ENCODE data around the gene CDH11. TPM values are rescaled to one million over a fixed set of nuclear protein-coding genes. Genes with fewer than 3 reads are reported as not detected.

Gene CDH11
- total and polyA plus RNA-seq, 10 of the 15 experiments (the other 5 are each of a cell fraction or from before 2014, with no cell fraction given): 0.31 to 9.7 (median 0.87) TPM

GRCh38 chr16:65037556-65037955, 84.3 kb downstream of the CDH11 start:
- no peak for ATAC-seq
- CTCF ChIA-PET: no interaction called here
- 41% methylated on average over 4 of the region's 4 CpGs for WGBS (ENCODE audit: insufficient coverage, insufficient replicate concordance, low lambda C conversion rate, missing lambda C conversion rate)
- H3K9me3 ChIP-seq (replicated peaks; ENCODE audit: control insufficient read depth, insufficient read depth, low read length): no peaks in the 10 kb centered on the region
- POLR2A ChIA-PET: no interaction called here
- in situ Hi-C loops (cut with MboI) (no loop called here), intact Hi-C loops (cut with micrococcal nuclease; ENCODE audit: unreplicated experiment) (no loop called here)
- no peak overlapping the region for H3K4me2 ChIP-seq (ENCODE audit: control insufficient read depth, insufficient read depth)
- no TSS peak for BruUV-seq (replicated peaks)
- no peak overlapping the region for H3K27ac ChIP-seq (ENCODE audit: control insufficient read depth, insufficient read depth)
- TF ChIP-seq MEF2B (IDR thresholded peaks at IDR 0.05; ENCODE audit: partially characterized antibody, poor library complexity, severe bottlenecking) (no peak), CTCF (IDR thresholded peaks at IDR 0.05 in 2 of 3, conservative IDR thresholded peaks at IDR 0.05 in 1 of 3; ENCODE audit: control insufficient read depth in 2 of 3, extremely low read depth in 1 of 3, insufficient read depth in 1 of 3, low read depth in 3 of 3, low read length in 3 of 3) (no peak), EGR1 (IDR thresholded peaks at IDR 0.05; ENCODE audit: borderline replicate concordance in 1 of 2, low read depth in 2 of 2, low read length in 2 of 2) (no peak), GABPA (IDR thresholded peaks at IDR 0.05; ENCODE audit: low read depth) (no peak)
- no peak overlapping the region for H3K9ac ChIP-seq (ENCODE audit: control insufficient read depth, insufficient read depth, low read length)
- no peak for DNase-seq (ENCODE audit: low read depth, low spot score)
- no peaks in the 10 kb centered on the region for H3K79me2 ChIP-seq (ENCODE audit: control insufficient read depth, insufficient read depth, low read length)
- no peak overlapping the region for H3K4me3 ChIP-seq
- no peaks in the 10 kb centered on the region for H4K20me1 ChIP-seq (ENCODE audit: control insufficient read depth, insufficient read depth)
- H2AFZ ChIP-seq (ENCODE audit: control insufficient read depth, low read depth, low read length): no peak overlapping the region
- H3K27me3 ChIP-seq (replicated peaks in 1 of 2; ENCODE audit: control insufficient read depth in 2 of 2, insufficient read depth in 2 of 2, low read length in 1 of 2): no peaks in the 10 kb centered on the region
- RAD21 ChIA-PET (ENCODE audit: unreplicated experiment): no interaction called here
- FAIRE-seq: no peak
- no peaks in the 10 kb centered on the region for H3K4me1 ChIP-seq (ENCODE audit: control insufficient read depth, insufficient read depth, low read length)
- H3K36me3 ChIP-seq (ENCODE audit: control insufficient read depth in 2 of 2, insufficient read depth in 2 of 2, low read length in 1 of 2): no peaks in the 10 kb centered on the region
- SMC1A ChIA-PET (ENCODE audit: uncharacterized antibody, unreplicated experiment): no interaction called here

GRCh38 chr16:65034915-65035314, 86.9 kb downstream of the CDH11 start:
- H4K20me1 ChIP-seq (ENCODE audit: control insufficient read depth, insufficient read depth): no peaks in the 10 kb centered on the region
- no peak overlapping the region for H3K4me3 ChIP-seq
- CTCF ChIA-PET: interaction anchor here (0.5 to 2.0 kb wide), 2 partner anchors 9 to 835 kb away, joined by 3 to 5 read pairs; no protein-coding TSS in a partner anchor
- intact Hi-C loops (cut with micrococcal nuclease; ENCODE audit: unreplicated experiment): no loop called here
- RAD21 ChIA-PET (ENCODE audit: unreplicated experiment): no interaction called here
- H3K27me3 ChIP-seq (replicated peaks in 1 of 2; ENCODE audit: control insufficient read depth in 2 of 2, insufficient read depth in 2 of 2, low read length in 1 of 2): no peaks in the 10 kb centered on the region
- no peaks in the 10 kb centered on the region for H3K79me2 ChIP-seq (ENCODE audit: control insufficient read depth, insufficient read depth, low read length)
- H3K9me3 ChIP-seq (replicated peaks; ENCODE audit: control insufficient read depth, insufficient read depth, low read length): no peaks in the 10 kb centered on the region
- no peak overlapping the region for H3K27ac ChIP-seq (ENCODE audit: control insufficient read depth, insufficient read depth)
- no peaks in the 10 kb centered on the region for H3K4me1 ChIP-seq (ENCODE audit: control insufficient read depth, insufficient read depth, low read length)
- H2AFZ ChIP-seq (ENCODE audit: control insufficient read depth, low read depth, low read length): no peak overlapping the region
- no peak overlapping the region for H3K9ac ChIP-seq (ENCODE audit: control insufficient read depth, insufficient read depth, low read length)
- SMC1A ChIA-PET (ENCODE audit: uncharacterized antibody, unreplicated experiment): no interaction called here
- ATAC-seq (no peak), DNase-seq (ENCODE audit: low read depth, low spot score) (no peak), FAIRE-seq (no peak)
- 19% methylated on average over 8 of the region's 8 CpGs for WGBS (ENCODE audit: insufficient coverage, insufficient replicate concordance, low lambda C conversion rate, missing lambda C conversion rate)
- no peaks in the 10 kb centered on the region for H3K36me3 ChIP-seq (ENCODE audit: control insufficient read depth in 2 of 2, insufficient read depth in 2 of 2, low read length in 1 of 2)
- POLR2A ChIA-PET: no interaction called here
- BruUV-seq (replicated peaks): no TSS peak
- in situ Hi-C loops (cut with MboI): no loop called here
- no peak overlapping the region for H3K4me2 ChIP-seq (ENCODE audit: control insufficient read depth, insufficient read depth)
- TF ChIP-seq TCF3 (IDR thresholded peaks at IDR 0.05; ENCODE audit: borderline replicate concordance, insufficient read depth, low read depth, low read length) (no peak), ZNF217 (IDR thresholded peaks at IDR 0.05) (no peak), ZNF622 (IDR thresholded peaks at IDR 0.05) (no peak), IRF3 (IDR thresholded peaks at IDR 0.05) (no peak), CHD2 (IDR thresholded peaks at IDR 0.05; ENCODE audit: borderline replicate concordance, low read depth, low read length) (no peak), WRNIP1 (IDR thresholded peaks at IDR 0.05; ENCODE audit: borderline replicate concordance, low read depth, low read length) (no peak), PKNOX1 (IDR thresholded peaks at IDR 0.05) (no peak), GATAD2B (conservative IDR thresholded peaks at IDR 0.05; ENCODE audit: low read depth) (no peak), RAD51 (IDR thresholded peaks at IDR 0.05) (no peak), FOXM1 (IDR thresholded peaks at IDR 0.05; ENCODE audit: low read depth, low read length) (no peak), CBX5 (IDR thresholded peaks at IDR 0.05; ENCODE audit: low read depth) (no peak)

Data from GM12878 (cell line).